Body of pancreas (tissue), 4 donors: ENCODE results near the gene SLC39A1. TPM values are rescaled to one million over a fixed set of nuclear protein-coding genes. Genes with fewer than 3 reads are reported as not detected.
A peak's percentile ranks its signal among the peaks of the same experiment; 100 is the strongest.
"Not testable (repeated sequence)": the region's sequence is repeated elsewhere in the genome, so short reads cannot be mapped to it uniquely, and the experiment has no call there.

Experiments used
- ATAC-seq: fragments of 150-250 bp; one replicate; pipeline ENCODE4 v1.9.1; 2016
- DNase-seq, 4 donors: peaks; one replicate each; pipeline ENCODE4 v3.0.0-alpha.2; 2019
- H3K27ac ChIP-seq, 4 donors: fragments of 200-600 bp; sonication (generic); 1 replicate in 3 of 4; 2 replicates in 1 of 4; pipeline versions ENCODE4 v1.5.1 to v1.6.1; 2016 to 2019; ENCODE audit warnings: mild to moderate bottlenecking in 1 of 4, mixed read lengths in 1 of 4, moderate library complexity in 1 of 4
- H3K27me3 ChIP-seq, 2 donors: fragments of 200-600 bp; sonication (generic); one replicate each; pipeline ENCODE4 v1.6.0; 2016; ENCODE audit warnings: mild to moderate bottlenecking in 1 of 2
- H3K36me3 ChIP-seq, 2 donors: fragments of 200-600 bp; sonication (generic); replicated peaks in 1 of 2; 2 replicates each; pipeline ENCODE4 v1.5.1; 2016; ENCODE audit warnings: low read depth in 2 of 2; ENCODE audit not compliant: insufficient read depth in 1 of 2
- H3K4me1 ChIP-seq: fragments of 200-600 bp; sonication (generic); one replicate; pipeline ENCODE4 v1.6.0; 2016
- H3K4me3 ChIP-seq, 2 donors: fragments of 200-600 bp; sonication (generic); 1 replicate in 1 of 2; 2 replicates in 1 of 2; pipeline ENCODE4 v1.5.1; 2016 to 2019
- H3K9me3 ChIP-seq, 3 donors: fragments of 200-600 bp; sonication (generic); 1 replicate in 2 of 3; 2 replicates in 1 of 3; pipeline ENCODE4 v1.5.1; 2016
- POLR2A ChIP-seq, 3 donors: fragments of 450-650 bp; IDR thresholded peaks; one replicate each; pipeline ENCODE4 v1.6.1; 2016; ENCODE audit warnings: antibody characterized with exemption in 3 of 3, mild to moderate bottlenecking in 2 of 3
- WGBS, 2 donors: methylation state at CpG; one replicate each; pipeline ENCODE4 v1.1.5; 2017; 5-methylcytosine and 5-hydroxymethylcytosine counted together
- intact Hi-C: fragments of 100-400 bp; cut with DNase I; formaldehyde crosslinking; loops from one replicate; pipeline ENCODE4 v1.15.1; 2023
- total RNA-seq, 2 donors: library from RNA; depleted of rRNA; stranded (reverse); fragments of >200 nt; gene quantifications; one replicate each; pipeline ENCODE4 v1.1.0, GENCODE V29; 2016
- TF ChIP-seq, protein P1 (sequence below), 7 experiments: fragments of 450-650 bp in 4 of 7; fragments of 200-600 bp in 3 of 7; sonication (generic) in 3 of 7; IDR thresholded peaks; one replicate each; pipeline ENCODE4 v1.5.1; 2016 to 2019; ENCODE audit warnings: antibody characterized with exemption in 7 of 7

Gene SLC39A1, protein sequence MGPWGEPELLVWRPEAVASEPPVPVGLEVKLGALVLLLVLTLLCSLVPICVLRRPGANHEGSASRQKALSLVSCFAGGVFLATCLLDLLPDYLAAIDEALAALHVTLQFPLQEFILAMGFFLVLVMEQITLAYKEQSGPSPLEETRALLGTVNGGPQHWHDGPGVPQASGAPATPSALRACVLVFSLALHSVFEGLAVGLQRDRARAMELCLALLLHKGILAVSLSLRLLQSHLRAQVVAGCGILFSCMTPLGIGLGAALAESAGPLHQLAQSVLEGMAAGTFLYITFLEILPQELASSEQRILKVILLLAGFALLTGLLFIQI
- total RNA-seq, result 10 to 100 TPM; 30.7 to 35.5 TPM

DNA sequence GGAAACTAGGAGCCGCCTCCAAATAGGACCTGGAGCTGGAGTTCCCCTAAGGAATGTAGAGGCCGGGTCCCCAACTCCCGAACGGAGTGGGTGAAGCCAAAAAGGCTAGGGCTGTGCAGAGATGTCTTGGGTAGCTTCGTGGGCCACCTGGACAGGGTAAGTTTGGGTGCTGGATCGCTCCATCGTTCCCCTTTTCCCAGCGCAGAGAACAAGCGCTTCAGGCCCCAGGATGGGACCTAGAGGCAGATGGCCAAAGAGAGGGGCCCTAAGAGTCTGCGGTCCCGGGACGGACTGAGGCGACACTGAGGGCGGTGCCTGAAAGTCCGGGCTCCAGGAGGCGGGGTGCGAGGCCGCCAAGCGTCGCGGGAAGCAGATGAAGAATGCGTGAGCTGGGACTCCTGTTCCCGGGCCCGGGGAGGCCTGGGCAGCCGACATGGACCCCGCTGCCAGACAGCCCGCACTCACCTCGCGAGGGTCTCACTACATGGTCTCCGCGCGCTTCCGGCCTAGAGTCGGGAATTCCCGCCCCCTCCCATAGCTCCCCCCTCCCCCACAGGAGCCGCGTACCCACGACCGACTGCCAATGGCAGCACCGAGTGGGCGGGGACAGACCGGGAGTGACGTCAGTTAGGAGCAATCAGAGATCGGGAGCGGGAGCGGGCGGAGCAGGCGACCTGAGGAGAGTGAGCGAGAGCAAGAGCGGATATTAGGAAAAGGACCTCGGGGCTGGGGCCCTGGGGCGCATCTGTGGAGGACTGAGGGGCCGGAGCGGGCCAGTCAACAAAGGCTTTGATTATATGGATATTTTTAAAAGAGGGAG lies at the start of gene SLC39A1:
Gene SLC39A1 (minus strand): TSS at position 508 of the 820 bp plus-strand sequence. CDS start 822 bp downstream, outside the sequence.
- H3K4me3 ChIP-seq, result peak within 1 kb of the TSS; percentile 44 to 72
- H3K27ac ChIP-seq, result peak within 1 kb of the TSS; percentile 81 to 95 (median 89)
- no peaks in the 10 kb centered on the region for H3K9me3 ChIP-seq
- 1% methylated on average over 16 to 54 of the region's 54 CpGs for WGBS, 2 donors
- TF ChIP-seq POLR2A (IDR thresholded peaks at IDR 0.05), result peak; percentile 25 to 82 (median 80)
- TF ChIP-seq, protein P1, sequence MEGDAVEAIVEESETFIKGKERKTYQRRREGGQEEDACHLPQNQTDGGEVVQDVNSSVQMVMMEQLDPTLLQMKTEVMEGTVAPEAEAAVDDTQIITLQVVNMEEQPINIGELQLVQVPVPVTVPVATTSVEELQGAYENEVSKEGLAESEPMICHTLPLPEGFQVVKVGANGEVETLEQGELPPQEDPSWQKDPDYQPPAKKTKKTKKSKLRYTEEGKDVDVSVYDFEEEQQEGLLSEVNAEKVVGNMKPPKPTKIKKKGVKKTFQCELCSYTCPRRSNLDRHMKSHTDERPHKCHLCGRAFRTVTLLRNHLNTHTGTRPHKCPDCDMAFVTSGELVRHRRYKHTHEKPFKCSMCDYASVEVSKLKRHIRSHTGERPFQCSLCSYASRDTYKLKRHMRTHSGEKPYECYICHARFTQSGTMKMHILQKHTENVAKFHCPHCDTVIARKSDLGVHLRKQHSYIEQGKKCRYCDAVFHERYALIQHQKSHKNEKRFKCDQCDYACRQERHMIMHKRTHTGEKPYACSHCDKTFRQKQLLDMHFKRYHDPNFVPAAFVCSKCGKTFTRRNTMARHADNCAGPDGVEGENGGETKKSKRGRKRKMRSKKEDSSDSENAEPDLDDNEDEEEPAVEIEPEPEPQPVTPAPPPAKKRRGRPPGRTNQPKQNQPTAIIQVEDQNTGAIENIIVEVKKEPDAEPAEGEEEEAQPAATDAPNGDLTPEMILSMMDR (IDR thresholded peaks at IDR 0.05), result no peak
- H3K4me1 ChIP-seq, result peaks cover 61% of the 10 kb centered on the region
- H3K27me3 ChIP-seq, result no peaks in the 10 kb centered on the region
- ATAC-seq, result peak; percentile 77
- intact Hi-C loops, result no loop called here
- peaks cover 0 to 4% of the 10 kb centered on the region in 2 donors for H3K36me3 ChIP-seq
- DNase-seq, result peak; percentile 99

DNA sequence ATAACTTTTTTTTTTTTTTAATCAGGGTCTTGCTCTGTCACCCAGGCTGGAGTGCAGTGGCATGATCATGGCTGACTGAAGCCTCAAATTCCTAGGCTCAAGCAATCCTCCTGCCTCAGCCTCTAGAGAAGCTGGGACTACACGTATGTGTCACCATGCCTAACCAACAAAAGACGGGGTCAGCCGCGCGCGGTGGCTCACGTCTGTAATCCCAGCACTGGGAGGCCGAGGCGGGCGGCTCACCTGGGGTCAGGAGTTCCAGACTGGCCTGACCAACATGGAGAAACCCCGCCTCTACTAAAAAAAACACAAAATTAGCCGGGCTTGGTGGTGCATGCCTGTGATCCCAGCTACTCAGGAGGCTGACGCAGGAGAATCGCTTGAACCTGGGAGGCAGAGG lies 49.2 kb upstream of the SLC39A1 start:
- H3K36me3 ChIP-seq, H3K4me3 ChIP-seq, H3K27me3 ChIP-seq, H3K9me3 ChIP-seq, H3K4me1 ChIP-seq, intact Hi-C loops, ATAC-seq, H3K27ac ChIP-seq, DNase-seq: not testable (repeated sequence)
- WGBS, 2 donors, result 88 to 100% methylated on average over 5 to 14 of the region's 14 CpGs

DNA sequence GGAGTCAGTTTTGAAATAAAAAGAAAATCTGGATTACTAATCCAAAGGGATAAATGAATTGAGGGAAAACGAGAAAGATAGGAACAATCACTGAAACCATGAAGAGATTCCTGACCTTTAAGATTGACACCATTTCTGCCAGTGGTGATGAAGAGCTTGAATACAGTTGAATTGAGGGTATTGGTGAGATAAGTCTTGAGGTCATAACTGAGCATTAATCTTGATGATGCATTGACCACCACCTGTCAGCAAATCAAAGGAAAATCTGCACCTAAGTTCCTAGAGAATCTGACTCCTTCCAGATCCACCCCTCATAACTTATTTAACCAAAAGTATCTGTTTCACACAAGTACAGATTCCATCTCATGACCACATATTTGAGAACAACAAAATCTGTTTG lies 48.8 kb upstream of the SLC39A1 start:
- TF ChIP-seq POLR2A (IDR thresholded peaks at IDR 0.05), result no peak
- Histone ChIP-seq H3K9me3 (no peaks in the 10 kb centered on the region), H3K4me3 (no peak overlapping the region), H3K4me1 (no peaks in the 10 kb centered on the region), H3K27me3 (no peaks in the 10 kb centered on the region), H3K36me3 (no peaks in the 10 kb centered on the region), H3K27ac (no peak overlapping the region)
- ATAC-seq (no peak), DNase-seq (no peak)
- WGBS, 2 donors, result 42 to 48% methylated on average over 1 of the region's 1 CpG
- intact Hi-C loops, result no loop called here

DNA sequence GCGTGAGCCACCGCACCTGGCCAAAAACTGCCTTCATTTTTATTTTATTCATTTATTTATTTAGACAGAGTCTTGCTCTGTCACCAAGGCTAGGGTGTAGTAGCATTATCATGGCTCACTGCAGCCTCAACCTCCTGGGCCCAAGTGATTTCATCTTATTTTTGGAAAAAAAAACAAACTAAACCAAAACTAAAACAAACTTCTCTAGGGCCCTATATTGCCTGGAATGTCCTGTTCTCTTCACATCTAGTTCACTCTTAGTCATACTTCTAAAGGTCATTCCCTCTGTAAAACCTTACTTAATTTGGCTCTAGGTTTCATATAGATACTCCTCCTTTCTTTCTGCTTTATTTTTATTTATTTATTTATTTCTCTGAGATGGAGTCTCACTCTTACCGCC lies 42.8 kb upstream of the SLC39A1 start:
- Histone ChIP-seq H3K4me3 (no peak overlapping the region), H3K4me1 (peaks cover 1% of the 10 kb centered on the region), H3K27me3 (no peaks in the 10 kb centered on the region), H3K9me3 (no peaks in the 10 kb centered on the region), H3K27ac (no peak overlapping the region), H3K36me3 (no peaks in the 10 kb centered on the region)
- TF ChIP-seq POLR2A (IDR thresholded peaks at IDR 0.05), result no peak
- TF ChIP-seq, protein P1 (IDR thresholded peaks at IDR 0.05), result no peak
- whole genome bisulfite sequencing, 2 donors, result 95 to 97% methylated on average over 3 of the region's 3 CpGs
- ATAC-seq (no peak), DNase-seq (no peak)
- intact Hi-C loops, result no loop called here

DNA sequence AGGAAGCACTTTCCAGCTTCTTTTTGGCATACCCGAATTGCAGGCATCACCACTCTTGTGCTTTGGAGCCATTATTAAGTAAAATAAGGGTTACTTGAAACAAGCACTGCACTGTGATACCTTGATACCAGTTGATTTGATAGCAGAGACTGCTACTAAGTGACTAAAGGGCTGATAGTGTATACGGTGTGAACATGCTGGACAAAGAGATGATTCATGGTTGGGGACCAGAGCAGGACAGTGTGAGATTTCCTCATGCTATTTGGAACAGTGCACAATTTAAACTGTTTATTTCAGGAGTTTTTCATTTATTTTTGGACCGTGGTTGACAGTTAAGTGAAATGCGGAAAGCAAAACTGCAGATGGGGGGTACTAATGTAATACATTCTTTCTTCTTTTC lies 37.1 kb upstream of the SLC39A1 start:
- DNase-seq, result no peak
- no peak for ATAC-seq
- intact Hi-C loops, result no loop called here
- Histone ChIP-seq H3K27me3 (no peaks in the 10 kb centered on the region), H3K27ac (peak overlapping the region; percentile 75 to 83 (median 80)), H3K4me3 (no peak overlapping the region), H3K36me3 (no peaks in the 10 kb centered on the region), H3K4me1 (peaks cover 7% of the 10 kb centered on the region), H3K9me3 (no peaks in the 10 kb centered on the region)
- no peak for TF ChIP-seq POLR2A (IDR thresholded peaks at IDR 0.05)
- TF ChIP-seq, protein P1 (IDR thresholded peaks at IDR 0.05), result no peak
- WGBS, 2 donors, result 50% methylated on average over 4 of the region's 4 CpGs

DNA sequence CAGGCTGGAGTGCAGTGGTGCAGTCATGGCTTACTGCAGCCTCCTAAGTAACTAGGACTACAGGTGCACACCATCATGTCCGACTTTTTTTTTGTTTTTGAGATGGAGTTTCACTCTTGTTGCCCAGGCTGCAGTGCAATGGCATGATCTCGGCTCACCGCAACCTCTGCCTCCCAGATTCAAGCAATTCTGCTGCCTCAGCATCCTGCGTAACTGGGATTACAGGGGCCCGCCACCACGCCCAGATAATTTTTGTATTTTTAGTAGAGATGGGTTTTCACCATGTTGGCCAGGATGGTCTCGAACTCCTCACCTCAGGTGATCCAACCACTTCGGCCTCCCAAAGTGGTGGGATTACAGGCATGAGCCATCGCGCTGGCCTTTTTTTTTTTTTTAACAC lies 33.5 kb upstream of the SLC39A1 start:
- DNase-seq, H3K36me3 ChIP-seq, intact Hi-C loops, H3K9me3 ChIP-seq, H3K27me3 ChIP-seq, ATAC-seq, H3K4me3 ChIP-seq, H3K27ac ChIP-seq: not testable (repeated sequence)
- H3K4me1 ChIP-seq, result peaks cover 25% of the 10 kb centered on the region
- WGBS, 2 donors, result 90 to 93% methylated on average over 8 to 10 of the region's 10 CpGs
